ENCODE measurements around the gene EMP1.

DNA sequence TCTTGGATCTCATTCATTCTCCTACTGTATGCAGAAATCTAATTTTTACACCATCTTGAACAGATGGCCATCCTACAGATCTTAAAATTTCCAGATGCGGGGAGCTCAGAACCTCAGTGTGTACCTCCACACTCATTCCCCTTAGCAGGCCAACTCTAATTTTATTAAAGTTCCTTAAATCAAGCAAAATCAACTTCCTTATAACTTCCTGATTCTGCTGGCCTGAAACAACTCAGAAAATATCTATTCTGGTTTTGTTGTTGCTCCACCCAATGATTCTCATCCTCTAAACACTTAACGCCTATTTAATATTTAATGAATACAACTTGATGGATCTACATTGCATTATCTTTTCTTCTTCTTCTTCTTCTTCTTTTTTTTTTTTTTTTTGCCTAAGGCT lies 3.1 kb downstream of the EMP1 start:
- TF ChIP-seq BRCA1 (CRISPR knock-in tag; IDR thresholded peaks at IDR 0.05) (no peak), POLR2AphosphoS5 (IDR thresholded peaks at IDR 0.05; ENCODE audit: low read depth, low read length) (no peak), JDP2 (CRISPR knock-in tag; IDR thresholded peaks at IDR 0.05; ENCODE audit: borderline replicate concordance) (no peak), WIZ (CRISPR knock-in tag; IDR thresholded peaks at IDR 0.05) (no peak)
- TF ChIP-seq, protein P1, sequence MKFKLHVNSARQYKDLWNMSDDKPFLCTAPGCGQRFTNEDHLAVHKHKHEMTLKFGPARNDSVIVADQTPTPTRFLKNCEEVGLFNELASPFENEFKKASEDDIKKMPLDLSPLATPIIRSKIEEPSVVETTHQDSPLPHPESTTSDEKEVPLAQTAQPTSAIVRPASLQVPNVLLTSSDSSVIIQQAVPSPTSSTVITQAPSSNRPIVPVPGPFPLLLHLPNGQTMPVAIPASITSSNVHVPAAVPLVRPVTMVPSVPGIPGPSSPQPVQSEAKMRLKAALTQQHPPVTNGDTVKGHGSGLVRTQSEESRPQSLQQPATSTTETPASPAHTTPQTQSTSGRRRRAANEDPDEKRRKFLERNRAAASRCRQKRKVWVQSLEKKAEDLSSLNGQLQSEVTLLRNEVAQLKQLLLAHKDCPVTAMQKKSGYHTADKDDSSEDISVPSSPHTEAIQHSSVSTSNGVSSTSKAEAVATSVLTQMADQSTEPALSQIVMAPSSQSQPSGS (CRISPR knock-in tag; IDR thresholded peaks at IDR 0.05), result no peak
- TF ChIP-seq, protein P2, sequence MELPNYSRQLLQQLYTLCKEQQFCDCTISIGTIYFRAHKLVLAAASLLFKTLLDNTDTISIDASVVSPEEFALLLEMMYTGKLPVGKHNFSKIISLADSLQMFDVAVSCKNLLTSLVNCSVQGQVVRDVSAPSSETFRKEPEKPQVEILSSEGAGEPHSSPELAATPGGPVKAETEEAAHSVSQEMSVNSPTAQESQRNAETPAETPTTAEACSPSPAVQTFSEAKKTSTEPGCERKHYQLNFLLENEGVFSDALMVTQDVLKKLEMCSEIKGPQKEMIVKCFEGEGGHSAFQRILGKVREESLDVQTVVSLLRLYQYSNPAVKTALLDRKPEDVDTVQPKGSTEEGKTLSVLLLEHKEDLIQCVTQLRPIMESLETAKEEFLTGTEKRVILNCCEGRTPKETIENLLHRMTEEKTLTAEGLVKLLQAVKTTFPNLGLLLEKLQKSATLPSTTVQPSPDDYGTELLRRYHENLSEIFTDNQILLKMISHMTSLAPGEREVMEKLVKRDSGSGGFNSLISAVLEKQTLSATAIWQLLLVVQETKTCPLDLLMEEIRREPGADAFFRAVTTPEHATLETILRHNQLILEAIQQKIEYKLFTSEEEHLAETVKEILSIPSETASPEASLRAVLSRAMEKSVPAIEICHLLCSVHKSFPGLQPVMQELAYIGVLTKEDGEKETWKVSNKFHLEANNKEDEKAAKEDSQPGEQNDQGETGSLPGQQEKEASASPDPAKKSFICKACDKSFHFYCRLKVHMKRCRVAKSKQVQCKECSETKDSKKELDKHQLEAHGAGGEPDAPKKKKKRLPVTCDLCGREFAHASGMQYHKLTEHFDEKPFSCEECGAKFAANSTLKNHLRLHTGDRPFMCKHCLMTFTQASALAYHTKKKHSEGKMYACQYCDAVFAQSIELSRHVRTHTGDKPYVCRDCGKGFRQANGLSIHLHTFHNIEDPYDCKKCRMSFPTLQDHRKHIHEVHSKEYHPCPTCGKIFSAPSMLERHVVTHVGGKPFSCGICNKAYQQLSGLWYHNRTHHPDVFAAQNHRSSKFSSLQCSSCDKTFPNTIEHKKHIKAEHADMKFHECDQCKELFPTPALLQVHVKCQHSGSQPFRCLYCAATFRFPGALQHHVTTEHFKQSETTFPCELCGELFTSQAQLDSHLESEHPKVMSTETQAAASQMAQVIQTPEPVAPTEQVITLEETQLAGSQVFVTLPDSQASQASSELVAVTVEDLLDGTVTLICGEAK (IDR thresholded peaks at IDR 0.05), result no peak
- TF ChIP-seq, protein P2 (CRISPR knock-in tag; IDR thresholded peaks at IDR 0.05), result no peak

All from HepG2 (cell line).